Adipocyte (in vitro differentiated cells): ENCODE data around the gene HIVEP3.

Experiments used
- DNase-seq: peaks from one replicate; pipeline ENCODE4 v3.0.0-alpha.2; 2015; ENCODE audit warnings: low read depth
- H3K27me3 ChIP-seq: replicated peaks from 2 replicates; pipeline ENCODE4 v1.7.0; 2013; ENCODE audit warnings: mild to moderate bottlenecking, low read length, moderate library complexity; ENCODE audit not compliant: control insufficient read depth, insufficient read depth
- H3K36me3 ChIP-seq: 2 replicates; pipeline ENCODE4 v1.7.0; 2013; ENCODE audit warnings: low read length, mild to moderate bottlenecking, moderate library complexity; ENCODE audit not compliant: control insufficient read depth, insufficient read depth, severe bottlenecking
- H3K4me1 ChIP-seq: 2 replicates; pipeline ENCODE4 v1.7.0; 2013; ENCODE audit warnings: mild to moderate bottlenecking, low read length, moderate library complexity; ENCODE audit not compliant: control insufficient read depth, insufficient read depth
- H3K4me3 ChIP-seq: 2 replicates; pipeline ENCODE4 v1.7.0; 2013; ENCODE audit warnings: mild to moderate bottlenecking, low read length, moderate library complexity
- H3K9ac ChIP-seq: 2 replicates; pipeline ENCODE4 v1.7.0; 2013; ENCODE audit warnings: mild to moderate bottlenecking, low read length, moderate library complexity
- H3K9me3 ChIP-seq: 2 replicates; pipeline ENCODE4 v1.7.0; 2013; ENCODE audit warnings: mild to moderate bottlenecking, low read length, moderate library complexity; ENCODE audit not compliant: control insufficient read depth

HIVEP3 gene

GRCh38 chr1:41646186-41646585 is 272.5 kb downstream of the HIVEP3 start:
- no peak overlapping the region for H3K9ac ChIP-seq
- no peaks in the 10 kb centered on the region for H3K27me3 ChIP-seq
- DNase-seq, result no peak
- H3K4me1 ChIP-seq, result peaks cover 8% of the 10 kb centered on the region
- H3K36me3 ChIP-seq, result no peaks in the 10 kb centered on the region
- H3K4me3 ChIP-seq, result no peak overlapping the region
- H3K9me3 ChIP-seq, result no peaks in the 10 kb centered on the region

DNA sequence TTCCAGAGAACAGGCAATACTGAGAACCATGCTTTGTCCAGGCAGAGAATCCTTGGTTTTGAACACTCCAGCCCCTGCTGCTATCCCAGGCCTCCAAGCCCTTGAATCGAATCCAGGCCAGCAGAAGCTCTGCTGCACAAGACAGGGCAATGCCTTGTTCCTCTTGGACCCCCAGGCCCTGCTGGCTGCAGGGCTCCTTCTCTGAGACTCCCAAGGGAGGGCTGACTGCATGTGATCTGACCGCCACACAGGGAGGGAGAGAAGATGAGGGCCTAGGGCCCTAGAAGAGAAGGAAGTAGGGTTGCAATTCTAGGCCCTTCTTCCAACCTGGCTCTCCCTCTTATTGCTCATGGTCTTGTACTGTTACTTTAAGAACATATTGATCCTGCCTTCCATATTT is 273.7 kb downstream of the HIVEP3 start:
- Histone ChIP-seq H3K4me3 (no peak overlapping the region), H3K4me1 (peaks cover 4% of the 10 kb centered on the region), H3K9ac (no peak overlapping the region), H3K27me3 (no peaks in the 10 kb centered on the region), H3K9me3 (no peaks in the 10 kb centered on the region), H3K36me3 (no peaks in the 10 kb centered on the region)
- no peak for DNase-seq

- H3K9me3 ChIP-seq, result no peaks in the 10 kb centered on the region
- no peaks in the 10 kb centered on the region for H3K27me3 ChIP-seq
- no peak overlapping the region for H3K4me3 ChIP-seq
- no peak for DNase-seq
- no peak overlapping the region for H3K9ac ChIP-seq
- no peaks in the 10 kb centered on the region for H3K36me3 ChIP-seq
- H3K4me1 ChIP-seq, result peaks cover 3% of the 10 kb centered on the region
These were observed 275.6 kb downstream of the HIVEP3 start for GRCh38 chr1:41642922-41643821.

- no peaks in the 10 kb centered on the region for H3K36me3 ChIP-seq
- H3K9me3 ChIP-seq, result no peaks in the 10 kb centered on the region
- no peak for DNase-seq
- no peak overlapping the region for H3K9ac ChIP-seq
- peaks cover 3% of the 10 kb centered on the region for H3K4me1 ChIP-seq
- H3K4me3 ChIP-seq, result no peak overlapping the region
- no peaks in the 10 kb centered on the region for H3K27me3 ChIP-seq
These were observed 276.7 kb downstream of the HIVEP3 start for GRCh38 chr1:41641941-41642527.

DNA sequence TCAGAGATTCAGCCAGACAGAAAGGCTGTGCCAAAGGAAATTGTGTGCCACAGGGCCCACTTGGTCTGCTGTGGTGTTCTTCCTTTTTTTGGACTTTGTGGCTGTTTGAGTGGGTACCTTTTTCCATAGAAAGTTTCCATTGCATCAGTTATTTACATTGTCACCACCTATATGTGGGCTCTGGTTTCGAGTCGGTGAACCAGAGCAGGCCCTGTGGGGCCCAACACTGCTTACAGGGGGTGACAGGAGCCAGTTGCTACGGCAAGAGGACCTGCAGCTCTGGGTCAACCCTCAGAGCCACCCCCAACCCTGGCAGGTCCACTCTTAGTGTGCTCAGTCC is 277.3 kb downstream of the HIVEP3 start:
- H3K4me1 ChIP-seq, result peaks cover 3% of the 10 kb centered on the region
- no peak overlapping the region for H3K4me3 ChIP-seq
- H3K9ac ChIP-seq, result no peak overlapping the region
- H3K9me3 ChIP-seq, result no peaks in the 10 kb centered on the region
- H3K27me3 ChIP-seq, result no peaks in the 10 kb centered on the region
- no peak for DNase-seq
- H3K36me3 ChIP-seq, result no peaks in the 10 kb centered on the region

DNA sequence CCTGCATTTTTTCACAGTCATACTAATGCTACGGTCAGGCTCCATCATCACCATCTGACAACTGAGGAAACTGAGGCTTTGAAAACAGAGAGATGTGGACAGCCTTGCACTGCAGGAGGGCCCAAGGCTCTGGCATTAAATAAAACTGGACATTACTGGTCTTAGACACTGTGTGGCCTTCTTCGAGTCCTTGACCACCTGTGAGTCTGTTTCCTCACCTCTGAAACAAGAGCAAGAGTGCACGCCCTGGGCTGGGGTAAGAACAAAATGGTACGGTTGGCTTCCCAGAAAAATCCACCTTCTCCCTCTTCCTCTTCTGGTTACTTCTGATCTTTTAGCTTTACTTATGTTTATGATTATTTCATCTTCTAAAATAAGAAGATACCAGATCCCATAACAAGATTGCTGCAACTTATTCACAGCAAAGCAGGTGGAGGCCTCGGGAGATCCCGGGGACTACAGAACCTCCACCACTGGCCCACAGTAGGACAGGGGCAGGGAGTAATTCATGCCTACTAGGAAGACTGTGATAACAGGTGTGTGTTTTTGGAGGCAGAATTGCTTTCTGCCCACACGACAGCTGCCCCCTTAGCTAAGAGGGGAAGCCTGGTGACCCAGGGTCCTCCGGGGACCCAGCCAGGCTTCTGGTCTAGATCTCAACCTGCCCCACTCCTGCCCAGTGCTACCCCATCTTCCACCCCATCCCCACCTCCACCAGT is 277.8 kb downstream of the HIVEP3 start:
- Histone ChIP-seq H3K27me3 (no peaks in the 10 kb centered on the region), H3K4me1 (peaks cover 3% of the 10 kb centered on the region), H3K36me3 (no peaks in the 10 kb centered on the region), H3K9me3 (no peaks in the 10 kb centered on the region), H3K4me3 (no peak overlapping the region), H3K9ac (no peak overlapping the region)
- DNase-seq, result no peak

- Histone ChIP-seq H3K36me3 (no peaks in the 10 kb centered on the region), H3K4me3 (no peak overlapping the region), H3K9ac (no peak overlapping the region), H3K9me3 (no peaks in the 10 kb centered on the region), H3K27me3 (no peaks in the 10 kb centered on the region), H3K4me1 (peaks cover 3% of the 10 kb centered on the region)
- no peak for DNase-seq
These were observed 278.5 kb downstream of the HIVEP3 start for GRCh38 chr1:41640141-41640751.

GRCh38 chr1:41639332-41639936 is 279.3 kb downstream of the HIVEP3 start:
- Histone ChIP-seq H3K9ac (no peak overlapping the region), H3K9me3 (no peaks in the 10 kb centered on the region), H3K36me3 (no peaks in the 10 kb centered on the region), H3K4me1 (peaks cover 3% of the 10 kb centered on the region), H3K4me3 (no peak overlapping the region), H3K27me3 (no peaks in the 10 kb centered on the region)
- peak; percentile 64 for DNase-seq

GRCh38 chr1:41638086-41639024 is 280.4 kb downstream of the HIVEP3 start:
- no peak overlapping the region for H3K4me3 ChIP-seq
- no peak for DNase-seq

DNA sequence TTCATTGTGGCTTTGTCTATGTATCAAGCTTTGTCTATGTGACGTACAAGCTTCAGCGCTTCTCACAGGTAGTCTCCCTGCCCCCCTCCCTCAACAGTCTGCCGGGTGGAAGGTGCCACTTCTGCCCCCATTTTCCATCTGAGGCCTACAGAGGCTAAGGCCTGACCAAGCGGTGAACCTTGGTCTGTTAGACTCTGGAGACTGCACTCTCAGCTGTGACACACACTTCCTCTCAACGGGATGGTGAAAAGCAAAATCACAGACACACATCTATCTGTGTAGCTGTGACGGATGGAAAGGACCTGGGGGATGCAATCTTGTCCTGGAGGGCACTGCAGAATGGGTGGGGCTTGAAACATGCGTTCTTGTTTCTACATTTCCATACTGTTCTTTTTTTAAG is 281.4 kb downstream of the HIVEP3 start:
- Histone ChIP-seq H3K4me1 (peaks cover 3% of the 10 kb centered on the region), H3K9ac (no peak overlapping the region), H3K9me3 (no peaks in the 10 kb centered on the region), H3K4me3 (no peak overlapping the region), H3K36me3 (no peaks in the 10 kb centered on the region), H3K27me3 (no peaks in the 10 kb centered on the region)
- no peak for DNase-seq

More at GRCh38 chr1:41638086-41639024, 280.4 kb downstream of the HIVEP3 start:
- Histone ChIP-seq H3K4me1 (peaks cover 3% of the 10 kb centered on the region), H3K36me3 (no peaks in the 10 kb centered on the region), H3K27me3 (no peaks in the 10 kb centered on the region), H3K9me3 (no peaks in the 10 kb centered on the region), H3K9ac (no peak overlapping the region)
